Psoas muscle (tissue), 8 donors: ENCODE measurements around the gene CHD8. TPM values are rescaled to one million over a fixed set of nuclear protein-coding genes. Genes with fewer than 3 reads are reported as not detected.

Experiments used
- ATAC-seq, 4 donors: fragments of 200-7000 bp; cut with Tn5 transposase; one replicate each; pipeline ENCODE4 v1.9.1; 2020; ENCODE audit warnings: moderate library complexity in 3 of 4, mild to moderate bottlenecking in 2 of 4
- DNase-seq, 2 donors: peaks; one replicate each; pipeline ENCODE4 v3.0.0-alpha.2; 2020
- H3K27ac ChIP-seq: fragments of 200-600 bp; one replicate; pipeline ENCODE4 v1.8.0; 2022
- H3K27me3 ChIP-seq, 3 donors: fragments of 200-600 bp in 1 of 3; one replicate each; pipeline versions ENCODE4 v1.6.1 to v1.8.0; 2013 to 2022; ENCODE audit warnings: low read length in 2 of 3, mild to moderate bottlenecking in 2 of 3, moderate library complexity in 1 of 3; ENCODE audit not compliant: insufficient read depth in 3 of 3
- H3K36me3 ChIP-seq, 2 donors: fragments of 200-600 bp in 1 of 2; one replicate each; pipeline versions ENCODE4 v1.6.1 to v1.8.0; 2013 to 2022; ENCODE audit warnings: low read depth in 1 of 2, mild to moderate bottlenecking in 1 of 2, moderate library complexity in 1 of 2; ENCODE audit not compliant: insufficient read depth in 1 of 2
- H3K4me1 ChIP-seq: fragments of 200-600 bp; one replicate; pipeline ENCODE4 v1.8.0; 2022
- H3K4me3 ChIP-seq: fragments of 200-600 bp; one replicate; pipeline ENCODE4 v1.8.0; 2022; ENCODE audit warnings: mild to moderate bottlenecking
- H3K9me3 ChIP-seq: fragments of 200-600 bp; one replicate; pipeline ENCODE4 v1.8.0; 2022
- CTCF ChIP-seq: fragments of 200-600 bp; IDR thresholded peaks from one replicate; pipeline ENCODE4 v1.8.0; 2022; ENCODE audit warnings: antibody characterized with exemption
- WGBS, 3 donors: extraction: QIAGEN DNeasy Blood & Tissue Kit; methylation state at CpG; one replicate each; pipeline versions ENCODE4 v1.1.6 to v1.1.7; 2013; 5-methylcytosine and 5-hydroxymethylcytosine counted together
- intact Hi-C, 2 donors: fragments of 100-400 bp; cut with DNase I; formaldehyde crosslinking; loops; one replicate each; pipeline versions ENCODE4 v1.11.0 to v1.14.2; 2022
- polyA plus RNA-seq, 3 donors: library from polyadenylated mRNA; stranded (reverse); fragments of 200-250 nt; gene quantifications; one replicate each; pipeline ENCODE4 v1.2.3, GENCODE V29; 2013
- total RNA-seq, 4 donors: library from RNA; stranded (reverse); fragmentation: NEBNext Ultra II Directional in 2 of 4; extraction: Animal tissue kit (Norgen Biotek cat#: 25700) in 2 of 4; gene quantifications; one replicate each; pipeline versions ENCODE4 v1.2.1 to v1.2.4, GENCODE V29; 2021 to 2023
- donor health status: healthy with polysubstance abuse.
- donor health status: DM: no; HTN: no; CAD: no; lungs with moderate emphysema.
- donor health status: Bipolar disorder and iron deficiency.
- donor health status: healthy.
- donor health status: DM: yes; HTN: yes; CAD: no.
- donor health status: DM: no; HTN: no; CAD: no.
- donor health status: DM: no; HTN: no; CAD: no.
- donor health status: DM: yes; HTN: yes; CAD: no.

CHD8 gene
- total and polyA plus RNA-seq, 7 donors: 11.5 to 40.1 (median 27.1) TPM

GRCh38 chr14:21486640-21487087 lies 30.7 kb upstream of the CHD8 start:
- ATAC-seq: no peak
- H3K36me3 ChIP-seq: peaks cover 7 to 68% of the 10 kb centered on the region in 2 donors
- WGBS, 3 donors: 81 to 88% (median 87%) methylated on average over 1 of the region's 1 CpG

GRCh38 chr14:21476925-21477681 lies 21.2 kb upstream of the CHD8 start, which contains the start of the genes RAB2B and TOX4:
TSS of gene RAB2B (minus strand) at chr14:21476959. CDS start at chr14:21476872, 87 bp downstream.
TSS of gene TOX4 (plus strand) at chr14:21477195. CDS start at chr14:21477279, 84 bp downstream.
- no peaks in the 10 kb centered on the region for H3K27me3 ChIP-seq
- no peaks in the 10 kb centered on the region for H3K9me3 ChIP-seq
- intact Hi-C loops: loop anchor here (1.0 to 10.0 kb wide), 6 partner anchors 21 to 95 kb away; partner anchors contain the start of genes METTL3 (in 2 of the 2), SUPT16H (in 2 of the 2) and CHD8 (in 1 of the 2)
- ATAC-seq (peak; percentile 98 to 100 (median 99)), DNase-seq (peak; percentile 94 to 97)
- 1% methylated on average over 49 of the region's 49 CpGs for WGBS, 3 donors
- H3K4me3 ChIP-seq: peak within 1 kb of the TSS; percentile 93
- H3K36me3 ChIP-seq: peaks cover 2 to 46% of the 10 kb centered on the region in 2 donors
- peak within 1 kb of the TSS; percentile 92 for H3K27ac ChIP-seq
- TF ChIP-seq CTCF: peak; percentile 90
- H3K4me1 ChIP-seq: peaks cover 15% of the 10 kb centered on the region

More at GRCh38 chr14:21486640-21487087, 30.7 kb upstream of the CHD8 start:
- no peak overlapping the region for H3K4me3 ChIP-seq
- H3K4me1 ChIP-seq: no peaks in the 10 kb centered on the region
- intact Hi-C loops: no loop called here
- no peak for DNase-seq
- no peaks in the 10 kb centered on the region for H3K27me3 ChIP-seq
- H3K9me3 ChIP-seq: no peaks in the 10 kb centered on the region
- no peak for TF ChIP-seq CTCF
- H3K27ac ChIP-seq: no peak overlapping the region

GRCh38 chr14:21476523-21476924 lies 20.6 kb upstream of the CHD8 start:
- WGBS, 3 donors: 1 to 2% (median 1%) methylated on average over 23 to 27 of the region's 27 CpGs
- Histone ChIP-seq H3K4me3 (peak overlapping the region; percentile 93), H3K27me3 (no peaks in the 10 kb centered on the region), H3K9me3 (no peaks in the 10 kb centered on the region), H3K27ac (peak overlapping the region; percentile 92), H3K36me3 (peaks cover 2 to 42% of the 10 kb centered on the region in 2 donors), H3K4me1 (peaks cover 15% of the 10 kb centered on the region)
- ATAC-seq (peak; percentile 77 to 86 (median 83)), DNase-seq (peak; percentile 88 to 91)
- no peak for TF ChIP-seq CTCF
- intact Hi-C loops: loop anchor here (1.0 to 10.0 kb wide), 6 partner anchors 20 to 94 kb away; partner anchors contain the start of genes METTL3 (in 2 of the 2), SUPT16H (in 2 of the 2) and CHD8 (in 1 of the 2)

- peak overlapping the region; percentile 92 for H3K27ac ChIP-seq
- TF ChIP-seq CTCF: no peak
- H3K36me3 ChIP-seq: peaks cover 2 to 40% of the 10 kb centered on the region in 2 donors
- no peaks in the 10 kb centered on the region for H3K9me3 ChIP-seq
- DNase-seq (no peak), ATAC-seq (no peak)
- 45 to 50% (median 47%) methylated on average over 10 of the region's 10 CpGs for WGBS, 3 donors
- intact Hi-C loops: loop anchor here (1.0 to 10.0 kb wide), 6 partner anchors 20 to 94 kb away; partner anchors contain the start of genes METTL3 (in 2 of the 2), SUPT16H (in 2 of the 2) and CHD8 (in 1 of the 2)
- no peaks in the 10 kb centered on the region for H3K27me3 ChIP-seq
- peak overlapping the region; percentile 93 for H3K4me3 ChIP-seq
- H3K4me1 ChIP-seq: peaks cover 15% of the 10 kb centered on the region
Measured at GRCh38 chr14:21475767-21476522, 20.0 kb upstream of the CHD8 start.
